ENCODE results near the gene HOXD11.

Gene HOXD11

DNA sequence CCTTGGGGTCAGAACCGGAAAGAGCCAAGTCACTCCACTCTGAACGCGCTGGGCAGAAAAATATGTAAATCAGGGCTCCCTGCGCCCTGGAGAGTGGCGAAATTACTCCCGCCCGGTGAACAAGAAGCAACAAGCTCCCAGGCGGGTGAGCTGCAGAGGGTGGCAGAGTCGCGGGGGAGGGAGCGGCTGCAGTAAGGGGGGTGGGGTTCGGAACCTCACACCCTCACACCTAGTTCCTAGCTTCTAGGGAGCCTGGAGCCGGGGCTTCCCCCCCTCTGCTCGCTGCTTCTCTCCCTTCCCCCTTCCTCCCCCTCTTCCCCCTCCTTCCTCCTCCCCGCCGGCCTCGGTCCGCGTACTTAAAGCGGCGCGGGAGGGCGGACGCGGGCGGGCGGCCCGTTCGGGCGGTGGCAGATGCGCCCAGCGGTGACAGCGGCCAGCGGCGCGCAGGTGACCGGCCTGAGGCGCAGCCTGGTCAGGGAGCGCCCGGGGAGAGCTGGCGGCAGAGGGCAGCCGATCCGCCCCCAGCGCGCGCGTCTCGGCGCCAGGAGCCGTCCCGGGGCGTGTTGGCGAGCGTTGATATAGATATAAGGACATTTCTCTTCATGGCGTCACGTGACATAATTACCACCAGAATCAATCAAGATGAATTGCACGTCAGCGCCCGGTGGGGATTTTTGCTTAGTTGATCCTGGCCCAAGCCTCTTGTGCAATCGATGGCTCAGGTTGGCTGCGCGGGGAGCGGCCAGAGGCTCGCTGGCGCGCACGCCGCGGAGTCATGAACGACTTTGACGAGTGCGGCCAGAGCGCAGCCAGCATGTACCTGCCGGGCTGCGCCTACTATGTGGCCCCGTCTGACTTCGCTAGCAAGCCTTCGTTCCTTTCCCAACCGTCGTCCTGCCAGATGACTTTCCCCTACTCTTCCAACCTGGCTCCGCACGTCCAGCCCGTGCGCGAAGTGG, at the start of gene HOXD11:
HOXD11 (plus strand) TSS at position 700 of the 959 bp plus-strand sequence; CDS start at position 776, 76 bp downstream.
- DNase-seq (ENCODE audit: low spot score), result no peak
- H3K4me3 ChIP-seq, result peak within 1 kb of the TSS; percentile 67
- TF ChIP-seq, protein P1, sequence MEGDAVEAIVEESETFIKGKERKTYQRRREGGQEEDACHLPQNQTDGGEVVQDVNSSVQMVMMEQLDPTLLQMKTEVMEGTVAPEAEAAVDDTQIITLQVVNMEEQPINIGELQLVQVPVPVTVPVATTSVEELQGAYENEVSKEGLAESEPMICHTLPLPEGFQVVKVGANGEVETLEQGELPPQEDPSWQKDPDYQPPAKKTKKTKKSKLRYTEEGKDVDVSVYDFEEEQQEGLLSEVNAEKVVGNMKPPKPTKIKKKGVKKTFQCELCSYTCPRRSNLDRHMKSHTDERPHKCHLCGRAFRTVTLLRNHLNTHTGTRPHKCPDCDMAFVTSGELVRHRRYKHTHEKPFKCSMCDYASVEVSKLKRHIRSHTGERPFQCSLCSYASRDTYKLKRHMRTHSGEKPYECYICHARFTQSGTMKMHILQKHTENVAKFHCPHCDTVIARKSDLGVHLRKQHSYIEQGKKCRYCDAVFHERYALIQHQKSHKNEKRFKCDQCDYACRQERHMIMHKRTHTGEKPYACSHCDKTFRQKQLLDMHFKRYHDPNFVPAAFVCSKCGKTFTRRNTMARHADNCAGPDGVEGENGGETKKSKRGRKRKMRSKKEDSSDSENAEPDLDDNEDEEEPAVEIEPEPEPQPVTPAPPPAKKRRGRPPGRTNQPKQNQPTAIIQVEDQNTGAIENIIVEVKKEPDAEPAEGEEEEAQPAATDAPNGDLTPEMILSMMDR (IDR thresholded peaks at IDR 0.05), result no peak
- no peak within 1 kb of the TSS for H3K27ac ChIP-seq

DNA sequence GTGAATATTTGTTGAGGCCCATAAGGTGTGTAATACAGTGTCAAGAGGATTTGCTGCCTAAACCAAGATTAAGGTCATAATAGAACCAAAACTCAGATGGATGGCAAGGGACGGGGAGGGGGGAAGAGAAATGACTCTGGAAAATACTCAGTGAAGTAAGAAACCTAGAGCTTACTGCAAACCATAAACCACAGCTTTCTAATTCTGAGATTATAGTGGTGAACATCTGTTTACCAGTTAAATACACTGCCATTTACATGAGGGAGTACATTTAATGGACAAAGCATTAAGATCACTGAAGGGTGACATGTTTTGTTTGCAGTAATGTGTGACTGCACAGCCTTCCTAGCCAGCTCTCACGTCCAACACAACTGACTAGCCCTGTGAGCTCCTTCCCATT, 43.1 kb upstream of the HOXD11 start:
- DNase-seq (ENCODE audit: low spot score), result no peak
- H3K27ac ChIP-seq, result no peak overlapping the region
- TF ChIP-seq, protein P1 (IDR thresholded peaks at IDR 0.05), result no peak
- no peak overlapping the region for H3K4me3 ChIP-seq

- no peak overlapping the region for H3K27ac ChIP-seq
- no peak for DNase-seq (ENCODE audit: low spot score)
- H3K4me3 ChIP-seq, result peak overlapping the region; percentile 56
- TF ChIP-seq, protein P1 (IDR thresholded peaks at IDR 0.05), result no peak
Observed at GRCh38 chr2:176066645-176067588, 40.2 kb upstream of the HOXD11 start.

DNA sequence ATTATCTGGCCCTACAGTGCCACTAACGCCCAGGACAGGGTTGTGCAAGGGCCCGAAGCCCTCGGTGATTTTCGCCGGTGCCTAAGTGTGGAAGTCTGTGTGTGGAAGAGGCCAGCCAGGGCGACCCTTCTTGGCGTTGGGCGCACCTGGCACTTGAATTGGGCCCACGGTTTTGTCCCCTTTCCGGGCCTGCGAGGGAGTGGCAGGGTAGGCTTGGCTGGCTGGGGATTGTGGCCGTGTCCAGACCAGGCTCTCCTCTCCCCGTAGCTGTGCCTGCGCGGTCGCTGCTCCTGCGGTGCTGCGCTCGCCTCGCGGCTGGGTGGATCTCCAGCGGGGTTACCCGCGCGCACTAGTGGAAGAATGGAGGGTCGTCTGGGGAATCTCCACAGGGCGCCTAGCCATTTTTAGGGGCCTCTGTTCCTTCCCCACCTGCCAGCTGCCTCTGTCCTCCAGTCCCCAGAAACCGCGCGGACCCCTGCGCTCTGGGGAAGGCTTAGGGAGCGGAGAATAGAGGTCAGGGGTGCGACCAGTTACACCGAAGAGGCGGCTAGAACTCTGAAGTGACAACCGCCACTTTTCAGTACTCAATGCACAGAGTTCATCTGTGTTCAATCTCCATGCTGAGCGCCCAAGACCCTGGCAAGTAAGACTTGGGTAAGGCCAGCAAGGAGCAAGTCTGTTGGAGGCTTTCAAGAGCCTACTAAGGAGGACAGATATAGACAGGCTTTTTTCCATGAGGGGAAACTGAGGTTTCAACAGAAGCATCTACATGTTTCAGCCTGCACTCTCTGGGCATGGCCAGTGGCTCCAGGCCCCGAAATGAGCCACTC, 39.3 kb upstream of the HOXD11 start:
- TF ChIP-seq, protein P1 (IDR thresholded peaks at IDR 0.05), result no peak
- Histone ChIP-seq H3K4me3 (peak overlapping the region; percentile 56), H3K27ac (no peak overlapping the region)
- no peak for DNase-seq (ENCODE audit: low spot score)

DNA sequence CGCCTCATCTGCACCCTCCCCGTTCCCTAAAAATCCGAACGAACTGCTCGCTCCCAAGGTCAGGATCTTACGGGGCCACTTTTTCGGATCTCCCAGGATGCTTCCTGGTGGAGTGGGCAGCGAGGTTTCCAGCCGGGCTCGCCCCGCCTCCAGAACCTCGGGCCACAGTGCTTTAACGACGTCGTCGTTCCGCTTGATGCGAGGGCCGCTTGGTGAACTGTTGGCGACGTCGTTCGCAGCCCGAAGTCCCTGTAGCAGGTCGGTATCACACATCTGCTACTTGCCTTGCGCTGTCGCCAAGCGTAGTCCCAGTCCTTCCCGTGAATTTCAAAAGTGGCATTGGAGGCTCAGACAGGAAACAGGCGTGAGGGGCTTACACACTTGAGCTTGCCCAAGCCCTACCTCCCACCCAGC, 38.7 kb upstream of the HOXD11 start:
- Histone ChIP-seq H3K4me3 (peak overlapping the region; percentile 56), H3K27ac (no peak overlapping the region)
- no peak for DNase-seq (ENCODE audit: low spot score)

More for the DNA sequence above, 38.7 kb upstream of the HOXD11 start:
- TF ChIP-seq, protein P1 (IDR thresholded peaks at IDR 0.05), result no peak

Measured in coronary artery (tissue), 2 donors.